HEK293T (cell line): ENCODE measurements around the gene CAPZA2.
A peak's percentile ranks its signal among the peaks of the same experiment; 100 is the strongest.

Experiments used
- ARNT ChIP-seq: fragments of 450-650 bp; IDR thresholded peaks from 2 replicates; pipeline ENCODE4 v1.6.1; 2017; ENCODE audit warnings: mild to moderate bottlenecking
- BHLHE40 ChIP-seq: fragments of 450-650 bp; IDR thresholded peaks from 2 replicates; pipeline ENCODE4 v1.6.1; 2016; ENCODE audit warnings: mild to moderate bottlenecking, moderate library complexity, borderline replicate concordance
- CTBP1 ChIP-seq: fragments of 450-650 bp; IDR thresholded peaks from 2 replicates; pipeline ENCODE4 v1.6.1; 2016; ENCODE audit warnings: borderline replicate concordance
- FOXA1 ChIP-seq: fragments of 450-650 bp; IDR thresholded peaks from 2 replicates; pipeline ENCODE4 v1.6.1; 2016; ENCODE audit warnings: mild to moderate bottlenecking
- FOXK2 ChIP-seq: fragments of 450-650 bp; IDR thresholded peaks from 2 replicates; pipeline ENCODE4 v1.6.1; 2016; ENCODE audit warnings: mild to moderate bottlenecking
- FOXM1 ChIP-seq: fragments of 450-650 bp; IDR thresholded peaks from 2 replicates; pipeline ENCODE4 v1.6.1; 2017; ENCODE audit warnings: mild to moderate bottlenecking, borderline replicate concordance
- HDGF ChIP-seq: fragments of 450-650 bp; IDR thresholded peaks from 2 replicates; pipeline ENCODE4 v1.6.1; 2017; ENCODE audit warnings: antibody characterized with exemption, borderline replicate concordance
- L3MBTL2 ChIP-seq: fragments of 450-650 bp; conservative IDR thresholded peaks from 2 replicates; pipeline ENCODE4 v1.6.1; 2016; ENCODE audit warnings: mild to moderate bottlenecking
- LEF1 ChIP-seq: fragments of 450-650 bp; IDR thresholded peaks from 2 replicates; pipeline ENCODE4 v1.6.1; 2017; ENCODE audit warnings: mild to moderate bottlenecking, borderline replicate concordance
- NFRKB ChIP-seq: fragments of 450-650 bp; IDR thresholded peaks from 2 replicates; pipeline ENCODE4 v1.6.1; 2016; ENCODE audit warnings: mild to moderate bottlenecking, moderate library complexity
- SP1 ChIP-seq: fragments of 450-650 bp; IDR thresholded peaks from 2 replicates; pipeline ENCODE4 v1.6.1; 2017
- TARDBP ChIP-seq: fragments of 450-650 bp; IDR thresholded peaks from 2 replicates; pipeline ENCODE4 v1.6.1; 2016
- TF ChIP-seq, protein P1 (sequence below): fragments of 450-650 bp; IDR thresholded peaks from 2 replicates; pipeline ENCODE4 v1.6.1; 2016

DNA sequence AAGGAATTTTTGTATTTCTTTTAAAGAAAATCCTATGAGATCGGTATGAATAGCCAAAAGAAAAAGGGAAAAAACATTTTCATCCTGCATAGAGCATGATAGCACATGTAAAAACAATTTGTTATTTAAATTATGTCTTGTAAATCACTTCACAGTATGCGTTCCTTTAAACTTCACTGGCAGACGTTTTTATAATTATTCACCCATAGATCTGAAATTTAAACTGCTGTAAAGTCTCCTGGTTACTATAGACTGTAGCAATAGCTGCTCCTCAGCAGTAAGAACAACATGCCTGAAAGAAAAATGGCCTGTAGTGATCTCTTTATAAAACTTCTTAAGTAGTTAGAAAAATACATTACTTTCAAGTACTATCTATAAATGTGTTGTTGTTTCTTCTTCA lies 26.5 kb downstream of the CAPZA2 start:
- TF ChIP-seq HDGF (no peak), BHLHE40 (no peak), FOXM1 (no peak), FOXK2 (no peak), CTBP1 (peak; percentile 19; the same call in 1 of the 2 replicates), FOXA1 (no peak), SP1 (no peak), TARDBP (no peak), ARNT (no peak), L3MBTL2 (no peak), LEF1 (no peak), NFRKB (no peak)
- TF ChIP-seq, protein P1, sequence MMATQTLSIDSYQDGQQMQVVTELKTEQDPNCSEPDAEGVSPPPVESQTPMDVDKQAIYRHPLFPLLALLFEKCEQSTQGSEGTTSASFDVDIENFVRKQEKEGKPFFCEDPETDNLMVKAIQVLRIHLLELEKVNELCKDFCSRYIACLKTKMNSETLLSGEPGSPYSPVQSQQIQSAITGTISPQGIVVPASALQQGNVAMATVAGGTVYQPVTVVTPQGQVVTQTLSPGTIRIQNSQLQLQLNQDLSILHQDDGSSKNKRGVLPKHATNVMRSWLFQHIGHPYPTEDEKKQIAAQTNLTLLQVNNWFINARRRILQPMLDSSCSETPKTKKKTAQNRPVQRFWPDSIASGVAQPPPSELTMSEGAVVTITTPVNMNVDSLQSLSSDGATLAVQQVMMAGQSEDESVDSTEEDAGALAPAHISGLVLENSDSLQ: peak; percentile 91
